Fibroblast of lung (primary cell): ENCODE results near the gene ARHGAP5. TPM values are rescaled to one million over a fixed set of nuclear protein-coding genes. Genes with fewer than 3 reads are reported as not detected.
A peak's percentile ranks its signal among the peaks of the same experiment; 100 is the strongest.

ENCODE experiments used
- DNase-seq, 2 donors: peaks; one replicate each; pipeline versions ENCODE4 v3.0.0 to v3.0.0-alpha.2; 2010; ENCODE audit warnings: low read depth in 2 of 2
- H2AFZ ChIP-seq: 2 replicates; pipeline ENCODE4 v1.5.1; 2012; ENCODE audit warnings: low read length, control low read depth, inconsistent platforms
- H3K27ac ChIP-seq: 2 replicates; pipeline ENCODE4 v1.5.1; 2011; ENCODE audit warnings: low read length, control low read depth; ENCODE audit not compliant: insufficient read depth
- H3K27me3 ChIP-seq: 2 replicates; pipeline ENCODE4 v1.5.1; 2011; ENCODE audit warnings: mild to moderate bottlenecking, low read length; ENCODE audit not compliant: control insufficient read depth, insufficient read depth
- H3K36me3 ChIP-seq: 2 replicates; pipeline ENCODE4 v1.5.1; 2011; ENCODE audit warnings: low read length; ENCODE audit not compliant: control insufficient read depth, insufficient read depth
- H3K4me1 ChIP-seq: 2 replicates; pipeline ENCODE4 v1.5.1; 2011; ENCODE audit warnings: low read length; ENCODE audit not compliant: control insufficient read depth, insufficient read depth; ENCODE audit errors: extremely low read depth
- H3K4me2 ChIP-seq: 2 replicates; pipeline ENCODE4 v1.5.1; 2011; ENCODE audit warnings: low read length, control low read depth; ENCODE audit not compliant: insufficient read depth; ENCODE audit errors: extremely low read depth
- H3K4me3 ChIP-seq, 4 experiments: fragments of 200-600 bp in 1 of 4; sonication (generic) in 1 of 4; replicated peaks in 1 of 4; 2 replicates each; pipeline ENCODE4 v1.5.1; 2011 to 2016; ENCODE audit warnings: low read length in 4 of 4, low read depth in 3 of 4, mild to moderate bottlenecking in 3 of 4, control low read depth in 2 of 4, inconsistent platforms in 1 of 4, mixed read lengths in 1 of 4; ENCODE audit not compliant: insufficient read depth in 1 of 4; ENCODE audit errors: control extremely low read depth in 1 of 4
- H3K79me2 ChIP-seq: 2 replicates; pipeline ENCODE4 v1.5.1; 2012; ENCODE audit warnings: mild to moderate bottlenecking, low read length, inconsistent platforms; ENCODE audit not compliant: control insufficient read depth, insufficient read depth
- H3K9ac ChIP-seq: 2 replicates; pipeline ENCODE4 v1.5.1; 2011; ENCODE audit warnings: mild to moderate bottlenecking, low read length, control low read depth; ENCODE audit not compliant: insufficient read depth
- H3K9me3 ChIP-seq: 2 replicates; pipeline ENCODE4 v1.5.1; 2012; ENCODE audit warnings: low read depth, low read length; ENCODE audit not compliant: control insufficient read depth, insufficient read depth
- H4K20me1 ChIP-seq: 2 replicates; pipeline ENCODE4 v1.5.1; 2011; ENCODE audit warnings: low read length; ENCODE audit not compliant: control insufficient read depth, insufficient read depth; ENCODE audit errors: extremely low read depth
- CTCF ChIP-seq, 2 donors: IDR thresholded peaks in 1 of 2; conservative IDR thresholded peaks in 1 of 2; 1 replicate in 1 of 2; 2 replicates in 1 of 2; pipeline ENCODE4 v1.5.1; 2011 to 2012; ENCODE audit warnings: low read length in 2 of 2, control low read depth in 1 of 2, inconsistent platforms in 1 of 2, low read depth in 1 of 2, mild to moderate bottlenecking in 1 of 2
- EZH2 ChIP-seq: IDR thresholded peaks from 2 replicates; pipeline ENCODE4 v1.5.1; 2012; ENCODE audit warnings: low read length, control low read depth, mild to moderate bottlenecking; ENCODE audit errors: missing control alignments
- polyA plus RNA-seq, 2 donors: library from polyadenylated mRNA; depleted of rRNA in 1 of 2; stranded (reverse) in 1 of 2; unstranded in 1 of 2; fragments of >200 nt; gene quantifications; 2 replicates each; pipeline ENCODE4 v1.2.1, GENCODE V29; 2011 to 2012; ENCODE audit warnings: missing spikeins in 1 of 2
- total RNA-seq: library from RNA; depleted of rRNA; stranded (reverse); fragments of >200 nt; gene quantifications from 2 replicates; pipeline ENCODE4 v1.2.1, GENCODE V29; 2014

ARHGAP5 gene
- total and polyA plus RNA-seq, 2 donors (not counting 1 experiment from before 2014, with no cell fraction given), result 37.0 to 68.4 TPM

GRCh38 chr14:32201193-32201815 lies 124.2 kb downstream of the ARHGAP5 start:
- H3K79me2 ChIP-seq, result no peaks in the 10 kb centered on the region
- TF ChIP-seq CTCF (conservative IDR thresholded peaks at IDR 0.05 in 1 of 2, IDR thresholded peaks at IDR 0.05 in 1 of 2; ENCODE audit: low read depth in 1 of 2, low read length in 2 of 2) (no peak), EZH2 (no peak)
- H3K27me3 ChIP-seq, result peaks cover 2% of the 10 kb centered on the region
- peak overlapping the region; percentile 57 to 83 (median 62) for H3K4me3 ChIP-seq
- H3K4me2 ChIP-seq, result peak overlapping the region; percentile 97
- H3K4me1 ChIP-seq, result no peaks in the 10 kb centered on the region
- peak overlapping the region; percentile 90 for H2AFZ ChIP-seq
- no peaks in the 10 kb centered on the region for H3K36me3 ChIP-seq
- no peaks in the 10 kb centered on the region for H4K20me1 ChIP-seq
- H3K27ac ChIP-seq, result no peak overlapping the region
- no peaks in the 10 kb centered on the region for H3K9me3 ChIP-seq
- peak overlapping the region; percentile 21 for H3K9ac ChIP-seq
- peak; percentile 66 for DNase-seq

DNA sequence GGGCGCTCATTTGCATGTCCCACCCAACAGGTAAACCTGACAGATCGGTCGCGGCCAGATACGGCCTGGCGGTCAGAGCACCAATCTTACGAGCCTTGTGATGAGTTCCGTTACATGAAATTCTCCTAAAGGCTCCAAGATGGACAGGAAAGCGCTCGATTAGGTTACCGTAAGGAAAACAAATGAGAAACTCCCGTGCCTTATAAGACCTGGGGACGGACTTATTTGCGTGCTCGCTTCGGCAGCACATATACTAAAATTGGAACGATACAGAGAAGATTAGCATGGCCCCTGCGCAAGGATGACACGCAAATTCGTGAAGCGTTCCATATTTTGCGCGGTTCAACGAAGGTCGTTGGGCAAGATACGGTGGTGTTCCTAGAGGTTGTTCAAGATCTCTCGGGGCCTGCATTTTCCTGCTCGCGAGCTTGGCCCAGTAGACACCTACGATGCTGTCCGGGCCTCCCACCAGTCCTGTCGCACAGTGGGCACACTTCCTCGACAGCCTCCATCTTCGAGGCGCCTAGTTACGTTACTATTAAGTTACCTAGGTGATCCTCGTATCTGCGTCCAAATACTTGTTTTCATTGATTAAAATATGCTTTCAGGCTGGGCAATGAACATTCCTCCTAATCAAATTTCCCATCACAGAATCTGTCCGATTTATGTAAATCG lies 124.8 kb downstream of the ARHGAP5 start, which contains the start of gene RNU6-7:
Gene RNU6-7 (plus strand): TSS at position 230 of the 675 bp plus-strand sequence.
- Histone ChIP-seq H3K4me2 (peak within 1 kb of the TSS; percentile 97), H3K4me3 (peak within 1 kb of the TSS; percentile 57 to 83 (median 62)), H3K4me1 (no peaks in the 10 kb centered on the region), H3K9ac (peak within 1 kb of the TSS; percentile 21), H4K20me1 (no peaks in the 10 kb centered on the region), H3K36me3 (no peaks in the 10 kb centered on the region), H2AFZ (peak within 1 kb of the TSS; percentile 90), H3K27ac (no peak within 1 kb of the TSS), H3K79me2 (no peaks in the 10 kb centered on the region), H3K9me3 (no peaks in the 10 kb centered on the region), H3K27me3 (peaks cover 2% of the 10 kb centered on the region)
- DNase-seq, result peak; percentile 32 to 64
- no peak for TF ChIP-seq EZH2
- TF ChIP-seq CTCF (conservative IDR thresholded peaks at IDR 0.05 in 1 of 2, IDR thresholded peaks at IDR 0.05 in 1 of 2; ENCODE audit: low read depth in 1 of 2, low read length in 2 of 2), result no peak

- Histone ChIP-seq H4K20me1 (no peaks in the 10 kb centered on the region), H3K79me2 (no peaks in the 10 kb centered on the region), H3K27ac (no peak overlapping the region), H3K4me2 (peak overlapping the region; percentile 97), H3K9ac (no peak overlapping the region), H3K4me1 (no peaks in the 10 kb centered on the region), H3K9me3 (no peaks in the 10 kb centered on the region), H3K36me3 (no peaks in the 10 kb centered on the region), H3K4me3 (peak overlapping the region; percentile 46 to 83 (median 58)), H3K27me3 (peaks cover 2% of the 10 kb centered on the region), H2AFZ (no peak overlapping the region)
- TF ChIP-seq EZH2, result no peak
- no peak for TF ChIP-seq CTCF (conservative IDR thresholded peaks at IDR 0.05 in 1 of 2, IDR thresholded peaks at IDR 0.05 in 1 of 2; ENCODE audit: low read depth in 1 of 2, low read length in 2 of 2)
- peak in 1 of 2 donors; percentile 57 for DNase-seq
Observed at GRCh38 chr14:32202491-32202997, 125.4 kb downstream of the ARHGAP5 start.
